HepG2 (cell line): ENCODE results near the gene TTC32. TPM values are rescaled to one million over a fixed set of nuclear protein-coding genes. Genes with fewer than 3 reads are reported as not detected.

Experiments
- AKAP8 ChIP-seq: sonication (generic); formaldehyde crosslinking; IDR thresholded peaks from 2 replicates; pipeline ENCODE4 v1.5.1; 2020; ENCODE audit warnings: mild to moderate bottlenecking, missing genetic modification reagents
- DRAP1 ChIP-seq: IDR thresholded peaks from 2 replicates; pipeline ENCODE4 v1.6.1; 2016; ENCODE audit warnings: missing genetic modification reagents, missing compliant biosample characterization
- E2F5 ChIP-seq: sonication (generic); formaldehyde crosslinking; conservative IDR thresholded peaks from 2 replicates; pipeline ENCODE4 v1.4.0; 2020; ENCODE audit warnings: missing genetic modification reagents
- FOXO1 ChIP-seq: sonication (generic); formaldehyde crosslinking; IDR thresholded peaks from 2 replicates; pipeline ENCODE4 v1.4.0; 2020; ENCODE audit warnings: missing genetic modification reagents
- GFI1 ChIP-seq: sonication (generic); formaldehyde crosslinking; IDR thresholded peaks from 2 replicates; pipeline ENCODE4 v1.5.0; 2020; ENCODE audit warnings: missing genetic modification reagents, mild to moderate bottlenecking, borderline replicate concordance
- HIVEP1 ChIP-seq: sonication (generic); formaldehyde crosslinking; IDR thresholded peaks from 2 replicates; pipeline ENCODE4 v1.4.0; 2020; ENCODE audit warnings: mild to moderate bottlenecking, missing genetic modification reagents
- JUN ChIP-seq: sonication (generic); formaldehyde crosslinking; IDR thresholded peaks from 2 replicates; pipeline ENCODE4 v1.4.0; 2020; ENCODE audit warnings: mild to moderate bottlenecking, missing genetic modification reagents
- LBX2 ChIP-seq: sonication (generic); formaldehyde crosslinking; IDR thresholded peaks from 2 replicates; pipeline ENCODE4 v1.5.0; 2020; ENCODE audit warnings: missing genetic modification reagents, mild to moderate bottlenecking, borderline replicate concordance
- RFXANK ChIP-seq: IDR thresholded peaks from 2 replicates; pipeline ENCODE4 v1.6.1; 2016
- U2AF2 ChIP-seq: fragments of 200-400 bp; formaldehyde crosslinking; IDR thresholded peaks from 2 replicates; pipeline ENCODE4 v1.6.1; 2017; ENCODE audit warnings: low read depth, mild to moderate bottlenecking, low read length
- ZFX ChIP-seq: sonication (generic); formaldehyde crosslinking; IDR thresholded peaks from 2 replicates; pipeline ENCODE4 v1.4.0; 2020; ENCODE audit warnings: mild to moderate bottlenecking, low read depth, missing genetic modification reagents, moderate library complexity
- ZNF138 ChIP-seq: sonication (generic); formaldehyde crosslinking; IDR thresholded peaks from 2 replicates; pipeline ENCODE4 v1.5.0; 2020; ENCODE audit warnings: mild to moderate bottlenecking, low read depth, missing genetic modification reagents
- ZNF234 ChIP-seq: sonication (generic); formaldehyde crosslinking; conservative IDR thresholded peaks from 2 replicates; pipeline ENCODE4 v1.5.1; 2020; ENCODE audit warnings: mild to moderate bottlenecking, missing genetic modification reagents
- ZNF318 ChIP-seq: sonication (generic); formaldehyde crosslinking; IDR thresholded peaks from 2 replicates; pipeline ENCODE4 v1.4.0; 2020; ENCODE audit warnings: mild to moderate bottlenecking, missing genetic modification reagents
- ZNF710 ChIP-seq: sonication (generic); formaldehyde crosslinking; IDR thresholded peaks from 2 replicates; pipeline ENCODE4 v1.5.0; 2020; ENCODE audit warnings: mild to moderate bottlenecking, missing genetic modification reagents, borderline replicate concordance
- ZNF713 ChIP-seq: sonication (generic); formaldehyde crosslinking; IDR thresholded peaks from 2 replicates; pipeline ENCODE4 v1.4.0; 2020; ENCODE audit warnings: mild to moderate bottlenecking, missing genetic modification reagents
- ZNF75D ChIP-seq: sonication (generic); formaldehyde crosslinking; IDR thresholded peaks from 2 replicates; pipeline ENCODE4 v1.8.1; 2023; ENCODE audit warnings: missing genetic modification reagents, mild to moderate bottlenecking, borderline replicate concordance
- polyA plus RNA-seq, 8 experiments: library from polyadenylated mRNA; depleted of rRNA in 3 of 8; stranded (reverse) in 7 of 8; unstranded in 1 of 8; fragments of >200 nt; fragmentation: Illumina TruSeq in 4 of 8; extraction: Trizol in 4 of 8; gene quantifications; 2 replicates each; pipeline versions ENCODE4 v1.2.1 to v1.2.3, GENCODE V29; 2011 to 2016; ENCODE audit warnings: low read depth in 4 of 8, missing spikeins in 1 of 8, mixed read lengths in 1 of 8; ENCODE audit not compliant: insufficient read depth in 1 of 8
- total RNA-seq, 5 experiments: library from RNA; depleted of rRNA; stranded (reverse); fragments of >200 nt; fragmentation: Illumina TruSeq; extraction: Trizol; gene quantifications; 2 replicates each; pipeline ENCODE4 v1.2.3, GENCODE V29; 2016; ENCODE audit warnings: low read depth in 1 of 5

Gene TTC32
- total and polyA plus RNA-seq, 2 of the 13 experiments (the other 11 are each of a cell fraction or from before 2014, with no cell fraction given): 21.6 to 38.3 TPM

GRCh38 chr2:19901442-19902215 lies at the start of gene TTC32 (continued):
- TF ChIP-seq ZNF318: no peak
- TF ChIP-seq FOXO1 (CRISPR knock-in tag): peak; percentile 79
- peak; percentile 37 for TF ChIP-seq ZNF710 (CRISPR knock-in tag)
- peak; percentile 93 for TF ChIP-seq E2F5 (CRISPR knock-in tag)
- no peak for TF ChIP-seq ZNF75D (CRISPR knock-in tag)
- peak; percentile 99 for TF ChIP-seq ZFX
- TF ChIP-seq LBX2 (CRISPR knock-in tag): 0 out of 2 replicates have a peak, but pooled peaks have one; percentile 65
- TF ChIP-seq RFXANK (CRISPR knock-in tag): peak; percentile 91
- peak; percentile 61 for TF ChIP-seq HIVEP1
- peak; percentile 69 for TF ChIP-seq ZNF138 (CRISPR knock-in tag)
- TF ChIP-seq GFI1: peak; percentile 86
- peak; percentile 40; the same call in 1 of the 2 replicates for TF ChIP-seq AKAP8 (CRISPR knock-in tag)
- 0 out of 2 replicates have a peak, but pooled peaks have one; percentile 65 for TF ChIP-seq ZNF713 (CRISPR knock-in tag)
- TF ChIP-seq DRAP1 (CRISPR knock-in tag): peak; percentile 92
- peak; percentile 53; the same call in 1 of the 2 replicates for TF ChIP-seq U2AF2
- peak; percentile 53 for TF ChIP-seq JUN (CRISPR knock-in tag)
- no peak for TF ChIP-seq ZNF234 (CRISPR knock-in tag)
